ENCODE results near the gene MYO7B.

- TF ChIP-seq TCF12 (IDR thresholded peaks at IDR 0.05) (no peak), CTCF (IDR thresholded peaks at IDR 0.05) (no peak), NRF1 (IDR thresholded peaks at IDR 0.05; ENCODE audit: low read depth, low read length) (no peak), TAF1 (IDR thresholded peaks at IDR 0.05; ENCODE audit: borderline replicate concordance, low read depth, low read length) (no peak), ELF1 (IDR thresholded peaks at IDR 0.05) (no peak), REST (IDR thresholded peaks at IDR 0.05; ENCODE audit: low read depth, low read length) (no peak)
Measured at GRCh38 chr2:127566139-127566417, 30.6 kb downstream of the MYO7B start.
